Measurements from ENCODE around the gene SLC13A5.
"Not testable (repeated sequence)": the region's sequence is repeated elsewhere in the genome, so short reads cannot be mapped to it uniquely, and the experiment has no call there.

The SLC13A5 gene

DNA sequence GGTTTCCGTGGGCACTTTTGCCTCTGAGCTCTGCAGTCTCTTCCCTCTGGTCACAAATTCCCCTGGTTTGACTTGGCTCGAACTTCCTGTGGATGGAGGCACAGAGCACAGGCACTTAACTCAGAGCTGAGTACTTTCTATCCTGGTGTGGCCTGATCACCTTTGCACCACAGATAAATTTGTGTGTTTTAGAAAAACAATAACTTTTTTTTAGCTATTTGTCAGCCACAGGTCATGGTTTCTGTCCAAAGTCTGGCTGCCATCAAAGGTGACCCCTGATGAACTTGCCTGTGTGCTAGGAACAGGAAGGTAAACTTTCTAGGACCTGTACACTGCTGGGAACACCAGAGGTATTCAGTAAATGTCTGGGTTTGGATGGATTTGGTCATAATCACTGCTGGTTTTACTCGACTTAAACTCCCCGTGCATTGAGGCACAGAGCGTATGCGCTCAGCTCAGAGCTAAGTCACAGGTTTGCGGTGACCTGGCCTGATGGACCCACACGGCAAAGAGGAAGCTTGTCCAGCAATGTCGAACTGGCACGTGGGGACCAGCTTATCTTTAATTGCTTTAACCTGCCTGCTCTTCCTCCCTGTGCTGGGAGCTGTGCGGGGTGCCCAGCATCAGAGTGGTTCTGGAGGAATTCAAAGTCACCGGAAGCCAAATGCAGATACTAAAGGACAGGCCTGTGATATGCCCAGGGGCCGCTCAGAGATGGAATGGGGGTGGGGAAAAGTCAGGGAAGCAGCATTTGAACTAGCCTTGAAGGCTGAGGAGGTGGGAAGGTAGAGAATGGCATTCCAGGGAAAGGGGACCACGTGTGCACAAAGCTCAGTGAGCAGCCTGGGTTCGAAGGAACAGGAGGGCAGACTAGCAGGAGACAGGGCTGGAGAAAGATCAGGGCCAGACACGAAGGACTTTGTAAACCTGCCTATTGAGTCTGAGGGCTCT lies 12.9 kb downstream of the SLC13A5 start:
- H3K27me3 ChIP-seq (ENCODE audit: control insufficient read depth, insufficient read depth, low read length): no peaks in the 10 kb centered on the region; the same call in 1 of the 2 replicates
- H3K4me1 ChIP-seq (ENCODE audit: control insufficient read depth, insufficient read depth, low read length): no peaks in the 10 kb centered on the region
- H3K9me3 ChIP-seq (ENCODE audit: control insufficient read depth, insufficient read depth, low read length): no peaks in the 10 kb centered on the region
- no peak overlapping the region for H3K9ac ChIP-seq (ENCODE audit: low read depth, low read length)
- H3K27ac ChIP-seq (ENCODE audit: low read depth, low read length): no peak overlapping the region
- H3K4me3 ChIP-seq (ENCODE audit: low read depth, low read length): no peak overlapping the region
- no peaks in the 10 kb centered on the region for H3K36me3 ChIP-seq (ENCODE audit: control insufficient read depth, insufficient read depth, low read length)

DNA sequence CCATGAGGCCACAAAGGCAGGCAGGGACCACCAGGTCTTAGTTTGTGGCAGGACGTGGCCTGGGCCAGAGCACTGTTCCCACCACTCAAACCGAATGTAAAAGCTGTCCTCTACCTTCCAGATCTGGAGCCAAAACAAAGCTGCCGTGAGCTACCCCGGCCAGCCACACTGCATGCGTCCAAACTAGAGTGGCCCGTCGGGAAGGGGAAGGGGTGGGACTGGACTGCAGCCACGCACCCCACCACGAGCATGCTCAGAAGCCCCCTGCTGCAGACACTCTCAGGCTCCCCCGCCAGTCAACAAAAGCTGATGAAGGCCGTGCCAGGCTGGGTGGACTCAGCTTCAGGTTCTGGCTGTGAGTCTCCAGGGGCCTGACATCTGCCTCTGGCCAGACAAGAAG lies 15.2 kb downstream of the SLC13A5 start:
- Histone ChIP-seq H3K4me3 (ENCODE audit: low read depth, low read length) (no peak overlapping the region), H3K36me3 (ENCODE audit: control insufficient read depth, insufficient read depth, low read length) (no peaks in the 10 kb centered on the region), H3K9ac (ENCODE audit: low read depth, low read length) (no peak overlapping the region), H3K9me3 (ENCODE audit: control insufficient read depth, insufficient read depth, low read length) (no peaks in the 10 kb centered on the region), H3K27ac (ENCODE audit: low read depth, low read length) (no peak overlapping the region), H3K4me1 (ENCODE audit: control insufficient read depth, insufficient read depth, low read length) (no peaks in the 10 kb centered on the region), H3K27me3 (ENCODE audit: control insufficient read depth, insufficient read depth, low read length) (no peaks in the 10 kb centered on the region; the same call in 1 of the 2 replicates)

DNA sequence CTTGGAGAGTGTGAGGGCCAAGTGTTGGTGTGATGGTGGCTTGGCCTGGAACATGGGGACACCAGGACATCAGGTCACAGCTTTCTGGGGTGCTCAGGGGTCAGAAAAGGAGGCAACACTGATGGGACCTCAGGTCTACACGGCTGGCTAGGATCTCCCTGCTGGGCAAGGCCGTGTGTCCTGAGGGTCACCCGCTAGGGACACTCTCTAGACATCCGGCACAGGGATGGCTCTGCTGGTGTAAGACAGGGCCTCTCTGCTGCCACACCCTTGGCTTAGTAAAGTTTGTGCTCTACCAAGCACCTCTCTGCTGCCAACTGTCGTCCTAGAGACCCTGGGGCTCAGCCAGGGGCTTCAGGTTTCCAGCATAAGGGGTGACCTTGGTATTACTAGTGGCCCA lies 16.3 kb downstream of the SLC13A5 start:
- Histone ChIP-seq H3K4me3 (ENCODE audit: low read depth, low read length) (no peak overlapping the region), H3K4me1 (ENCODE audit: control insufficient read depth, insufficient read depth, low read length) (no peaks in the 10 kb centered on the region), H3K9ac (ENCODE audit: low read depth, low read length) (no peak overlapping the region)

DNA sequence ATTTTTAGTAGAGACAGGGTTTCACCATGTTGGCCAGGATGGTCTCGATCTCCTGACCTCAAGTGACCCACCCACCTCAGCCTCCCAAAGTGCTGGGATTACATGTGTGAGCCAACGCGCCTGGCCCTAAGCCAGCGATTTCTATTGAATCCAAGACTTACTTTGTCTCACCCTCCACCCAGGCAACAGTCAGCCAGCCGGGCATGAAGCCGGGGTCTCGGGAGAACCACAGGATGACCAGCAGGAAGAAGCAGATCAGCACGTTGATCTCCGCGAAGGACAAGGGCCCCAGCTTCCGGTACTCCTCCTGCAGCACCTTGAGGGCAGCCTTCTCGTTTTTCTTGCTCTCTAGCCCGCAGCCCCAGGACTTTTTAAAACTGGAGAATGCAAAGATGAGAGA lies 17.6 kb downstream of the SLC13A5 start:
- Histone ChIP-seq H3K4me3 (ENCODE audit: low read depth, low read length) (no peak overlapping the region), H3K36me3 (ENCODE audit: control insufficient read depth, insufficient read depth, low read length) (no peaks in the 10 kb centered on the region), H3K27ac (ENCODE audit: low read depth, low read length) (no peak overlapping the region), H3K9me3 (ENCODE audit: control insufficient read depth, insufficient read depth, low read length) (no peaks in the 10 kb centered on the region), H3K9ac (ENCODE audit: low read depth, low read length) (no peak overlapping the region), H3K4me1 (ENCODE audit: control insufficient read depth, insufficient read depth, low read length) (no peaks in the 10 kb centered on the region), H3K27me3 (ENCODE audit: control insufficient read depth, insufficient read depth, low read length) (no peaks in the 10 kb centered on the region)

More for the DNA sequence above, 16.3 kb downstream of the SLC13A5 start:
- Histone ChIP-seq H3K9me3 (ENCODE audit: control insufficient read depth, insufficient read depth, low read length) (no peaks in the 10 kb centered on the region), H3K27me3 (ENCODE audit: control insufficient read depth, insufficient read depth, low read length) (no peaks in the 10 kb centered on the region; the same call in 1 of the 2 replicates), H3K27ac (ENCODE audit: low read depth, low read length) (no peak overlapping the region), H3K36me3 (ENCODE audit: control insufficient read depth, insufficient read depth, low read length) (no peaks in the 10 kb centered on the region)

DNA sequence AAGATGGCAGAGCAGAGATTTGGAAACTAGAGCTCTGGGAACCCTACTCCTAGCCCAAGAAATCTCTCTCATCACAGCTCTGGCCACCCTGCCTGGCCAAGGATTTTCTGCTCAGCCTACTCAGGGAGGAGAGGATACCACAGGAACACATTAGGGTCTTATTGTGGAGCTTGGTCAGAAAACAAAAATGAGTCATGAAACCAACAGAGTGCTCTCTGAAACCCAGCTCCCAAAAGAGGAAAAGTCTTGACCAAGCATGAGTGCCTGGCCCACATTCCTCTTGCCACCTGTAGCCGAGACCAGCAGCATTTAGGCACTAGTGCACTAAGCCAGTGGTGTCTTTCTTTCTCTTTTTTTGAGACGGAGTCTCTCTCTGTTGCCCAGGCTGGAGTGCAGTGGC lies 18.1 kb downstream of the SLC13A5 start:
- no peaks in the 10 kb centered on the region for H3K4me1 ChIP-seq (ENCODE audit: control insufficient read depth, insufficient read depth, low read length)
- no peaks in the 10 kb centered on the region for H3K36me3 ChIP-seq (ENCODE audit: control insufficient read depth, insufficient read depth, low read length)
- no peaks in the 10 kb centered on the region for H3K9me3 ChIP-seq (ENCODE audit: control insufficient read depth, insufficient read depth, low read length)
- H3K4me3 ChIP-seq (ENCODE audit: low read depth, low read length): no peak overlapping the region
- H3K9ac ChIP-seq (ENCODE audit: low read depth, low read length): no peak overlapping the region
- H3K27me3 ChIP-seq (ENCODE audit: control insufficient read depth, insufficient read depth, low read length): no peaks in the 10 kb centered on the region
- H3K27ac ChIP-seq (ENCODE audit: low read depth, low read length): no peak overlapping the region

DNA sequence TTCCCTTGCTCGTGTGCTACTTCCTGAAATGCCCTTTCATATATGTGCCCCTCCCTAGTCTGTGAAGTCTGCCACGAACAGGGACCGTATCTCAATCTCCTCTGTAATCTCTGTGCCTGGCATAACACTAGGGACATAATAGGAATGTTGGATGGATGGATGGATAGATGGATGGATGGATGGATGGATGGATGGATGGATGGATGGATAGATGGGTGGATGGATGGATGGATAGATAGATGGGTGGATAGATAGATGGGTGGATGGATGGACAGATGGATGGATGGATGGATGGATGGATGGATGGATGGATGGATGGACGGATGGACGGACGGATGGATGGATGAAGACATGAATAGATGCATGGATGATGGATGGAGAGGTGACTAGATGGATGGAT lies 21.2 kb downstream of the SLC13A5 start:
- H3K27ac ChIP-seq (ENCODE audit: low read depth, low read length); H3K9ac ChIP-seq (ENCODE audit: low read depth, low read length); H3K36me3 ChIP-seq (ENCODE audit: control insufficient read depth, insufficient read depth, low read length); H3K27me3 ChIP-seq (ENCODE audit: control insufficient read depth, insufficient read depth, low read length); H3K4me1 ChIP-seq (ENCODE audit: control insufficient read depth, insufficient read depth, low read length); H3K9me3 ChIP-seq (ENCODE audit: control insufficient read depth, insufficient read depth, low read length); H3K4me3 ChIP-seq (ENCODE audit: low read depth, low read length): not testable (repeated sequence)

DNA sequence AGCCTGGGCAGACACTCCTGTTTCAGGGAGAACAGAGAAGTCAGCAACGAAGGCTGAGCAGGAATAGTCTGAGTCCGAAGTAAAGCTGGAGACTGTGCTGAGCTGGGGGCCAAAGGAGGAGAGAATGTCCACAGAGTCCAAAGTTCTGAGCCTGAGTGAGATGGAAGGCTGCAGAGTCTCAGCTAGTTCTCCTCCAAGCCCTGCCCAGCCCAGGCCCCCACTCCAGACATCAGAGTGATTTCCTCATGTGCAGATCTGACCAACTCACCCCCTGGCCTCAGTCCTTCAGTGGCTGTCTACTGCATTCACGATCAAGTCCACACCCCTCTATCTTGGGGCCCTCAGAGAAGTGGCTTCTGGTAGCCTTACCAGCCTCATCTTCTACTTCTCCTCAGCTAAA lies 21.6 kb downstream of the SLC13A5 start:
- Histone ChIP-seq H3K4me1 (ENCODE audit: control insufficient read depth, insufficient read depth, low read length) (no peaks in the 10 kb centered on the region), H3K27ac (ENCODE audit: low read depth, low read length) (no peak overlapping the region), H3K4me3 (ENCODE audit: low read depth, low read length) (no peak overlapping the region), H3K36me3 (ENCODE audit: control insufficient read depth, insufficient read depth, low read length) (no peaks in the 10 kb centered on the region), H3K9ac (ENCODE audit: low read depth, low read length) (no peak overlapping the region), H3K27me3 (ENCODE audit: control insufficient read depth, insufficient read depth, low read length) (no peaks in the 10 kb centered on the region), H3K9me3 (ENCODE audit: control insufficient read depth, insufficient read depth, low read length) (no peaks in the 10 kb centered on the region)

DNA sequence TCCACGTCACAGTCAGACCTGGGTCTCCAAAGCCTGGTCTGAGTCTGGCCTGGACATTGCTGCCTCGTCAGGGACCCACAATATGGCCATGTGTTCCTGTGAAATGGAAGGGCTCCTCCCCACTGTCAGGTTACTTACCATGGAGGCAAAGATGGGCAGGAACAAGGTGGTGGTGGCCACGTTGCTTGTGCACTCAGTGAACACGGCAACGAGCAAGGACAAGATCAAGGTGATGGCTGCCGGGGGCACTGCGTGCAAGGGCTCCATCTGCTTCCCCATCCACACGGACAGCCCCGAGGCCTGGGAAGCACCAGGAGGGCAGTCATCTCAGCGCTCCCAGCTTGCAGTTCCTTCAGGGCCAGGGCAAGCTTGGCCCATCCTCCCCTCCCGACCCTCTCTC lies 22.5 kb downstream of the SLC13A5 start:
- Histone ChIP-seq H3K4me3 (ENCODE audit: low read depth, low read length) (no peak overlapping the region), H3K4me1 (ENCODE audit: control insufficient read depth, insufficient read depth, low read length) (no peaks in the 10 kb centered on the region), H3K9me3 (ENCODE audit: control insufficient read depth, insufficient read depth, low read length) (no peaks in the 10 kb centered on the region), H3K9ac (ENCODE audit: low read depth, low read length) (no peak overlapping the region), H3K27me3 (ENCODE audit: control insufficient read depth, insufficient read depth, low read length) (no peaks in the 10 kb centered on the region), H3K27ac (ENCODE audit: low read depth, low read length) (no peak overlapping the region), H3K36me3 (ENCODE audit: control insufficient read depth, insufficient read depth, low read length) (no peaks in the 10 kb centered on the region)

DNA sequence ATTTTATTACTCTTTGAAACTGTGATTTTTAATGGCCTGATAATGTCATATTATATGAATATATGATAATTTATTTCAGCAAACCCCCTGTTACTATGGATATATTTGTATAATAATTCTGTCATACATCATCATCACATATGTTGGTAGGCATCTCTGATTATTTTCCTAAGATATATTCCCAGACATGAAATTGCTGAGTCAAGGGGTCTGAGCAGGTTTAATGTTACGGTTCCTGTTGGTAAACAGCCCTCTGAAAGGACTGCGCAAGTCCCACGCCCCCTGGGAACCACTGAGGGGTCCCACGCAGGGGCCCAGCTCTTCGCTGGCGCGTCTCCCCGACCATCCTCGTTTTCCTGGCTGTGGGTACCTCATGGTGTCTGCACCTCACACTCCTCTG lies 24.2 kb downstream of the SLC13A5 start:
- Histone ChIP-seq H3K4me3 (ENCODE audit: low read depth, low read length) (no peak overlapping the region), H3K27ac (ENCODE audit: low read depth, low read length) (no peak overlapping the region), H3K36me3 (ENCODE audit: control insufficient read depth, insufficient read depth, low read length) (no peaks in the 10 kb centered on the region), H3K9ac (ENCODE audit: low read depth, low read length) (no peak overlapping the region), H3K27me3 (ENCODE audit: control insufficient read depth, insufficient read depth, low read length) (no peaks in the 10 kb centered on the region), H3K4me1 (ENCODE audit: control insufficient read depth, insufficient read depth, low read length) (no peaks in the 10 kb centered on the region), H3K9me3 (ENCODE audit: control insufficient read depth, insufficient read depth, low read length) (no peaks in the 10 kb centered on the region)

DNA sequence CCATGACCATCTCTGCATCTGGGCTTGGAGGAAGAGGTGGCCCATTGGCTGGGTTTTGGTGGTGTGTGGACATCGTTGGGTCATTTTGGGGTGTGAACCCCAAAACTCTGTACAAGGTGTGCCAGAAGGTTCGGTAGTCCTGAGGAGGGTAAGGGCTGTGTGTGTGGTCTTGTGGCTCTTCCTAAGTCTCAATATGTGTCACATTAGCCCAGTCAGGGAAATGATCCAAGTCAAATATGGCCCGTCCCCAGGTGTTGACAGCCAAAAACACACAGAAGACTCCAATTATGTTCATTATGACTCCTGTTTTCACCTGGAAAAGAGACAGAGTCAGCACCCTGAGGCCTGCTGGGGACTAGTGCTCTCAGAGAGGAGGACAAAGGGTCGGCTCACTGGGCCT lies 27.1 kb downstream of the SLC13A5 start:
- no peaks in the 10 kb centered on the region for H3K9me3 ChIP-seq (ENCODE audit: control insufficient read depth, insufficient read depth, low read length)
- H3K27ac ChIP-seq (ENCODE audit: low read depth, low read length): no peak overlapping the region
- no peak overlapping the region for H3K9ac ChIP-seq (ENCODE audit: low read depth, low read length)
- no peaks in the 10 kb centered on the region for H3K27me3 ChIP-seq (ENCODE audit: control insufficient read depth, insufficient read depth, low read length)
- H3K4me3 ChIP-seq (ENCODE audit: low read depth, low read length): no peak overlapping the region
- no peaks in the 10 kb centered on the region for H3K36me3 ChIP-seq (ENCODE audit: control insufficient read depth, insufficient read depth, low read length)
- no peaks in the 10 kb centered on the region for H3K4me1 ChIP-seq (ENCODE audit: control insufficient read depth, insufficient read depth, low read length)

DNA sequence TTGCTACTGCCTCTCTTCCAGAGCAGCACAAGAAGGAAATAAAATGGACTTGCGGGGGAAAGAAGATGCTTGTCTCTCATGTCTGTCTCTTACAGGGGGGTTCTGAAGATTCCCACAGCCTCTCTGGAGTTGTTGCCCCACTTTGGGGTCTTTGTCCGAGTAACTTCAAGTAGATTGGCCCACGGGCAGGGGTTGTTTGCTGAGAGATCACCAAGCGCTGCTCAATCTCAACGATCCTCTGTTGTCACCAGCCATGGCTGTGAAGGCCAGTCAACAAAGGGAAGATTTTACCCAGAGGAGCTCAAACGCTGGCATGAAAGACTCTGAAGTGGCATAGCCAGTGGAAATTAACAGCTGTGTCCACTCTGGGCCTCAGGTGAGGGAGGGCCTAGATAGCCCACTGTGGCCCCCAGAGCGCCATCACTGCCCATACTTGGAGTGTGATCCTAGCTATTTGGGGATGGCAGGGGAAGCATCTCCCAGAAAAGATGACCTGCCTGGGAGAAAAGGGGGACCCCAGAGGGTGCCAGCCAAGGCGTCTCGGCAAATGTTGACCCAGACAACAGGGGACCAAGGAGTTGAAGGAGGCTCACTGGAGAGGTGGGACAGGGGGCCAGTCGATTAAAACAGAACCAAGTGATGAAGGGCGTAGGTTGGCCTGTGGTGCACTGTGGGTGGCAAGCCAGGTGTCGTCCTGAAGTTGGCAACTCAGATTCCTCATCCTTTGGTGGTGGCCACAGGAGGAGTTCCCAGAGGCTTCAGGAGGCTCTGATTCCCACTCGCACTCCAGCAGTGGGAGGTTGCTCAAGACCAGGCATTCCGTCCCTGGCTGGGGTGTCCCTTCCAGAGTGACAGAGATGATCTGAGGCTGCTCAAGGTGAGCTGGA lies 28.0 kb downstream of the SLC13A5 start:
- no peaks in the 10 kb centered on the region for H3K27me3 ChIP-seq (ENCODE audit: control insufficient read depth, insufficient read depth, low read length)
- H3K4me3 ChIP-seq (ENCODE audit: low read depth, low read length): no peak overlapping the region
- H3K36me3 ChIP-seq (ENCODE audit: control insufficient read depth, insufficient read depth, low read length): no peaks in the 10 kb centered on the region
- H3K9ac ChIP-seq (ENCODE audit: low read depth, low read length): no peak overlapping the region
- H3K27ac ChIP-seq (ENCODE audit: low read depth, low read length): no peak overlapping the region
- no peaks in the 10 kb centered on the region for H3K4me1 ChIP-seq (ENCODE audit: control insufficient read depth, insufficient read depth, low read length)
- no peaks in the 10 kb centered on the region for H3K9me3 ChIP-seq (ENCODE audit: control insufficient read depth, insufficient read depth, low read length)
